ENCODE data around the gene TRPM7.
"Not testable (repeated sequence)": the region's sequence is repeated elsewhere in the genome, so short reads cannot be mapped to it uniquely, and the experiment has no call there.

TRPM7 gene

GRCh38 chr15:50624616-50625168 is 61.9 kb downstream of the TRPM7 start:
- Histone ChIP-seq H3K9me3 (ENCODE audit: control insufficient read depth in 2 of 2, low read length in 2 of 2) (no peaks in the 10 kb centered on the region), H3K36me3 (ENCODE audit: control insufficient read depth in 2 of 2, insufficient read depth in 2 of 2, low read length in 2 of 2) (peaks cover 27 to 29% of the 10 kb centered on the region in 2 donors), H3K27me3 (ENCODE audit: control insufficient read depth in 2 of 2, insufficient read depth in 2 of 2, low read length in 2 of 2) (no peaks in the 10 kb centered on the region), H3K4me3 (ENCODE audit: low read length in 2 of 2) (no peak overlapping the region), H3K4me1 (ENCODE audit: control insufficient read depth in 2 of 2, insufficient read depth in 2 of 2, low read length in 2 of 2) (no peaks in the 10 kb centered on the region), H3K9ac (ENCODE audit: low read depth in 1 of 2, low read length in 2 of 2) (no peak overlapping the region), H3K27ac (ENCODE audit: low read depth in 2 of 2, low read length in 2 of 2) (no peak overlapping the region)

- H3K4me1 ChIP-seq (ENCODE audit: control insufficient read depth in 2 of 2, insufficient read depth in 2 of 2, low read length in 2 of 2); H3K9me3 ChIP-seq (ENCODE audit: control insufficient read depth in 2 of 2, low read length in 2 of 2); H3K27ac ChIP-seq (ENCODE audit: low read depth in 2 of 2, low read length in 2 of 2); H3K27me3 ChIP-seq (ENCODE audit: control insufficient read depth in 2 of 2, insufficient read depth in 2 of 2, low read length in 2 of 2); H3K9ac ChIP-seq (ENCODE audit: low read depth in 1 of 2, low read length in 2 of 2); H3K4me3 ChIP-seq (ENCODE audit: low read length in 2 of 2): not testable (repeated sequence)
- H3K36me3 ChIP-seq (ENCODE audit: control insufficient read depth in 2 of 2, insufficient read depth in 2 of 2, low read length in 2 of 2), result peaks cover 20 to 21% of the 10 kb centered on the region in 2 donors
These were observed 64.1 kb downstream of the TRPM7 start for GRCh38 chr15:50622361-50622943.

- peaks cover 23 to 24% of the 10 kb centered on the region in 2 donors for H3K36me3 ChIP-seq (ENCODE audit: control insufficient read depth in 2 of 2, insufficient read depth in 2 of 2, low read length in 2 of 2)
- H3K27me3 ChIP-seq (ENCODE audit: control insufficient read depth in 2 of 2, insufficient read depth in 2 of 2, low read length in 2 of 2), result not testable (repeated sequence)
These were observed 69.6 kb downstream of the TRPM7 start for GRCh38 chr15:50616960-50617359.

GRCh38 chr15:50616554-50616953 is 70.0 kb downstream of the TRPM7 start:
- not testable (repeated sequence) for H3K9me3 ChIP-seq (ENCODE audit: control insufficient read depth in 2 of 2, low read length in 2 of 2); H3K27ac ChIP-seq (ENCODE audit: low read depth in 2 of 2, low read length in 2 of 2); H3K27me3 ChIP-seq (ENCODE audit: control insufficient read depth in 2 of 2, insufficient read depth in 2 of 2, low read length in 2 of 2); H3K9ac ChIP-seq (ENCODE audit: low read depth in 1 of 2, low read length in 2 of 2); H3K4me1 ChIP-seq (ENCODE audit: control insufficient read depth in 2 of 2, insufficient read depth in 2 of 2, low read length in 2 of 2); H3K4me3 ChIP-seq (ENCODE audit: low read length in 2 of 2)
- H3K36me3 ChIP-seq (ENCODE audit: control insufficient read depth in 2 of 2, insufficient read depth in 2 of 2, low read length in 2 of 2), result peaks cover 25 to 27% of the 10 kb centered on the region in 2 donors

More at GRCh38 chr15:50616960-50617359, 69.6 kb downstream of the TRPM7 start:
- H3K9ac ChIP-seq (ENCODE audit: low read depth in 1 of 2, low read length in 2 of 2); H3K27ac ChIP-seq (ENCODE audit: low read depth in 2 of 2, low read length in 2 of 2); H3K9me3 ChIP-seq (ENCODE audit: control insufficient read depth in 2 of 2, low read length in 2 of 2); H3K4me3 ChIP-seq (ENCODE audit: low read length in 2 of 2); H3K4me1 ChIP-seq (ENCODE audit: control insufficient read depth in 2 of 2, insufficient read depth in 2 of 2, low read length in 2 of 2): not testable (repeated sequence)

GRCh38 chr15:50613600-50613999 is 73.0 kb downstream of the TRPM7 start:
- H3K36me3 ChIP-seq (ENCODE audit: control insufficient read depth in 2 of 2, insufficient read depth in 2 of 2, low read length in 2 of 2), result peaks cover 41 to 42% of the 10 kb centered on the region in 2 donors
- H3K4me3 ChIP-seq (ENCODE audit: low read length in 2 of 2), result no peak overlapping the region
- no peak overlapping the region for H3K9ac ChIP-seq (ENCODE audit: low read depth in 1 of 2, low read length in 2 of 2)
- no peaks in the 10 kb centered on the region for H3K27me3 ChIP-seq (ENCODE audit: control insufficient read depth in 2 of 2, insufficient read depth in 2 of 2, low read length in 2 of 2)
- no peaks in the 10 kb centered on the region for H3K4me1 ChIP-seq (ENCODE audit: control insufficient read depth in 2 of 2, insufficient read depth in 2 of 2, low read length in 2 of 2)
- H3K27ac ChIP-seq (ENCODE audit: low read depth in 2 of 2, low read length in 2 of 2), result no peak overlapping the region
- H3K9me3 ChIP-seq (ENCODE audit: control insufficient read depth in 2 of 2, low read length in 2 of 2), result no peaks in the 10 kb centered on the region

GRCh38 chr15:50607129-50607528 is 79.5 kb downstream of the TRPM7 start:
- H3K9me3 ChIP-seq (ENCODE audit: control insufficient read depth in 2 of 2, low read length in 2 of 2), result no peaks in the 10 kb centered on the region
- H3K36me3 ChIP-seq (ENCODE audit: control insufficient read depth in 2 of 2, insufficient read depth in 2 of 2, low read length in 2 of 2), result peaks cover 38 to 54% of the 10 kb centered on the region in 2 donors
- no peak overlapping the region for H3K4me3 ChIP-seq (ENCODE audit: low read length in 2 of 2)
- H3K9ac ChIP-seq (ENCODE audit: low read depth in 1 of 2, low read length in 2 of 2), result no peak overlapping the region
- no peaks in the 10 kb centered on the region for H3K4me1 ChIP-seq (ENCODE audit: control insufficient read depth in 2 of 2, insufficient read depth in 2 of 2, low read length in 2 of 2)
- no peaks in the 10 kb centered on the region for H3K27me3 ChIP-seq (ENCODE audit: control insufficient read depth in 2 of 2, insufficient read depth in 2 of 2, low read length in 2 of 2)
- no peak overlapping the region for H3K27ac ChIP-seq (ENCODE audit: low read depth in 2 of 2, low read length in 2 of 2)

- Histone ChIP-seq H3K4me3 (ENCODE audit: low read length in 2 of 2) (no peak overlapping the region), H3K27ac (ENCODE audit: low read depth in 2 of 2, low read length in 2 of 2) (no peak overlapping the region), H3K27me3 (ENCODE audit: control insufficient read depth in 2 of 2, insufficient read depth in 2 of 2, low read length in 2 of 2) (no peaks in the 10 kb centered on the region), H3K36me3 (ENCODE audit: control insufficient read depth in 2 of 2, insufficient read depth in 2 of 2, low read length in 2 of 2) (peaks cover 23 to 40% of the 10 kb centered on the region in 2 donors), H3K9me3 (ENCODE audit: control insufficient read depth in 2 of 2, low read length in 2 of 2) (no peaks in the 10 kb centered on the region), H3K9ac (ENCODE audit: low read depth in 1 of 2, low read length in 2 of 2) (no peak overlapping the region), H3K4me1 (ENCODE audit: control insufficient read depth in 2 of 2, insufficient read depth in 2 of 2, low read length in 2 of 2) (no peaks in the 10 kb centered on the region)
These were observed 81.1 kb downstream of the TRPM7 start for GRCh38 chr15:50605462-50605861.

- not testable (repeated sequence) for H3K9me3 ChIP-seq (ENCODE audit: control insufficient read depth in 2 of 2, low read length in 2 of 2); H3K27ac ChIP-seq (ENCODE audit: low read depth in 2 of 2, low read length in 2 of 2); H3K27me3 ChIP-seq (ENCODE audit: control insufficient read depth in 2 of 2, insufficient read depth in 2 of 2, low read length in 2 of 2); H3K4me1 ChIP-seq (ENCODE audit: control insufficient read depth in 2 of 2, insufficient read depth in 2 of 2, low read length in 2 of 2); H3K9ac ChIP-seq (ENCODE audit: low read depth in 1 of 2, low read length in 2 of 2); H3K4me3 ChIP-seq (ENCODE audit: low read length in 2 of 2)
- H3K36me3 ChIP-seq (ENCODE audit: control insufficient read depth in 2 of 2, insufficient read depth in 2 of 2, low read length in 2 of 2), result peaks cover 25 to 34% of the 10 kb centered on the region in 2 donors
These were observed 84.6 kb downstream of the TRPM7 start for GRCh38 chr15:50602028-50602427.

GRCh38 chr15:50594311-50594710 is 92.3 kb downstream of the TRPM7 start:
- H3K36me3 ChIP-seq (ENCODE audit: control insufficient read depth in 2 of 2, insufficient read depth in 2 of 2, low read length in 2 of 2), result peaks cover 46 to 56% of the 10 kb centered on the region in 2 donors
- H3K27me3 ChIP-seq (ENCODE audit: control insufficient read depth in 2 of 2, insufficient read depth in 2 of 2, low read length in 2 of 2), result no peaks in the 10 kb centered on the region
- no peaks in the 10 kb centered on the region for H3K9me3 ChIP-seq (ENCODE audit: control insufficient read depth in 2 of 2, low read length in 2 of 2)

GRCh38 chr15:50593761-50594160 is 92.8 kb downstream of the TRPM7 start:
- Histone ChIP-seq H3K27me3 (ENCODE audit: control insufficient read depth in 2 of 2, insufficient read depth in 2 of 2, low read length in 2 of 2) (no peaks in the 10 kb centered on the region), H3K4me3 (ENCODE audit: low read length in 2 of 2) (no peak overlapping the region), H3K27ac (ENCODE audit: low read depth in 2 of 2, low read length in 2 of 2) (no peak overlapping the region), H3K4me1 (ENCODE audit: control insufficient read depth in 2 of 2, insufficient read depth in 2 of 2, low read length in 2 of 2) (no peaks in the 10 kb centered on the region), H3K36me3 (ENCODE audit: control insufficient read depth in 2 of 2, insufficient read depth in 2 of 2, low read length in 2 of 2) (peaks cover 46 to 59% of the 10 kb centered on the region in 2 donors), H3K9ac (ENCODE audit: low read depth in 1 of 2, low read length in 2 of 2) (no peak overlapping the region), H3K9me3 (ENCODE audit: control insufficient read depth in 2 of 2, low read length in 2 of 2) (no peaks in the 10 kb centered on the region)

More at GRCh38 chr15:50594311-50594710, 92.3 kb downstream of the TRPM7 start:
- Histone ChIP-seq H3K4me1 (ENCODE audit: control insufficient read depth in 2 of 2, insufficient read depth in 2 of 2, low read length in 2 of 2) (no peaks in the 10 kb centered on the region), H3K27ac (ENCODE audit: low read depth in 2 of 2, low read length in 2 of 2) (no peak overlapping the region), H3K9ac (ENCODE audit: low read depth in 1 of 2, low read length in 2 of 2) (no peak overlapping the region), H3K4me3 (ENCODE audit: low read length in 2 of 2) (no peak overlapping the region)

Data from mucosa of rectum (tissue), 2 donors.